ENCODE results near the gene ATG7. TPM values are rescaled to one million over a fixed set of nuclear protein-coding genes. Genes with fewer than 3 reads are reported as not detected.
A peak's percentile ranks its signal among the peaks of the same experiment; 100 is the strongest.
"Not testable (repeated sequence)": the region's sequence is repeated elsewhere in the genome, so short reads cannot be mapped to it uniquely, and the experiment has no call there.

Gene ATG7
- total RNA-seq, 4 donors from 2014 or later, result 49.4 to 145 (median 82.1) TPM

DNA sequence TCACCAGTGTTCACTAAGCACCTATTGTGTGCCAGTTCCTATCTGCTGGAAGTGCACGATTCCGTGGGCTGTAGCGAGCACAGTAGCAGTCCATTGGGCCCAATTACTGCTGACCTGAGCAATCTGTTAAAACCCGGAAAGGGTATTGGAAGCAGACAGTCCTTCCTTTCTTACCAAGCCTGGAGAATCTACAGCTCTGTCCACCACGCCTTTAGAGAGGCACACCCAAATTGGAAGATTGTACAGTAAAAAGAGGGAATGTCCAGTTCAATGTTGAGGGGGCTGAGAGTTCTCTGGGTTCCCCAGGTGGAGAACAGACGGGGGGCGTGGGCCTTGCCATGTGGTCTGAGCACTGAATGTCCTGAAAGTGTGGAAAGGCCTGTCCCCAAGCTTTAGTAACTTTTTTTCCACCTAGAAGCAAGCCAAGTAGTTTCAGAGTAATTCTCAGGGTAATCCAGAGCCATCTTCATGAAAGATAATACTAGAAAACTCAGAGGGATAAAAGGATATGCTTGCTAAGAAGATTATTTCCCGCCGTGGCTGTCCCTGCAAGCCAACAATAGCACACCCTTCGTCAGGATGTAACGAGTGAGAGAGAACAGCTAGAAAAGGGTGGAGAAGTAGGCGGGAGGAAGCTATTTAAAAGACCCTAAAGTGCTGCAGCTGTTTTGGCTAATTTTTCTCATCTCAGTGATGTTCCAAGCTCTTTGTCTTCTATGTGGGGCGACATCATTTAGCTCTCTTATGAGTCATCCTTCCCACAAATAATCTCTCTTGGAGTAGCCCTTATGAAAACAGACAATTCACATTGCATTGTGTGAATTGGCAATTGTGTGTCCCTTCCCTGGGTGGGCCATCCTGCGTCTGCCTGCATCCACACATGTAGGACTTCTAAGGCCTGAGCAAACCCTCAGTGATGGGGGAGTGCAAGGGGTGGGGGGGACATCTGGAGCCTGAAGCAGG is 181.0 kb downstream of the ATG7 start:
- TF ChIP-seq POLR2AphosphoS5 (IDR thresholded peaks at IDR 0.05) (no peak), EP300 (IDR thresholded peaks at IDR 0.05) (no peak), POLR2A (IDR thresholded peaks at IDR 0.05) (no peak)
- TF ChIP-seq, protein P1, sequence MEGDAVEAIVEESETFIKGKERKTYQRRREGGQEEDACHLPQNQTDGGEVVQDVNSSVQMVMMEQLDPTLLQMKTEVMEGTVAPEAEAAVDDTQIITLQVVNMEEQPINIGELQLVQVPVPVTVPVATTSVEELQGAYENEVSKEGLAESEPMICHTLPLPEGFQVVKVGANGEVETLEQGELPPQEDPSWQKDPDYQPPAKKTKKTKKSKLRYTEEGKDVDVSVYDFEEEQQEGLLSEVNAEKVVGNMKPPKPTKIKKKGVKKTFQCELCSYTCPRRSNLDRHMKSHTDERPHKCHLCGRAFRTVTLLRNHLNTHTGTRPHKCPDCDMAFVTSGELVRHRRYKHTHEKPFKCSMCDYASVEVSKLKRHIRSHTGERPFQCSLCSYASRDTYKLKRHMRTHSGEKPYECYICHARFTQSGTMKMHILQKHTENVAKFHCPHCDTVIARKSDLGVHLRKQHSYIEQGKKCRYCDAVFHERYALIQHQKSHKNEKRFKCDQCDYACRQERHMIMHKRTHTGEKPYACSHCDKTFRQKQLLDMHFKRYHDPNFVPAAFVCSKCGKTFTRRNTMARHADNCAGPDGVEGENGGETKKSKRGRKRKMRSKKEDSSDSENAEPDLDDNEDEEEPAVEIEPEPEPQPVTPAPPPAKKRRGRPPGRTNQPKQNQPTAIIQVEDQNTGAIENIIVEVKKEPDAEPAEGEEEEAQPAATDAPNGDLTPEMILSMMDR (IDR thresholded peaks at IDR 0.05), result no peak
- Histone ChIP-seq H3K4me3 (no peak overlapping the region), H3K27me3 (no peaks in the 10 kb centered on the region), H3K27ac (peak overlapping the region; percentile 65), H3K9me3 (no peaks in the 10 kb centered on the region), H3K4me1 (peaks cover 12% of the 10 kb centered on the region), H3K36me3 (no peaks in the 10 kb centered on the region)
- WGBS, result 59% methylated on average over 14 of the region's 14 CpGs
- DNase-seq (ENCODE audit: low spot score in 2 of 2), result no peak

- H3K36me3 ChIP-seq, result no peaks in the 10 kb centered on the region
- 90% methylated on average over 5 of the region's 5 CpGs for WGBS
- H3K9me3 ChIP-seq, result no peaks in the 10 kb centered on the region
- TF ChIP-seq, protein P1 (IDR thresholded peaks at IDR 0.05), result no peak
- TF ChIP-seq POLR2AphosphoS5 (IDR thresholded peaks at IDR 0.05) (no peak), POLR2A (IDR thresholded peaks at IDR 0.05) (no peak), EP300 (IDR thresholded peaks at IDR 0.05) (no peak)
- H3K4me3 ChIP-seq, result no peak overlapping the region
- no peak for DNase-seq (ENCODE audit: low spot score in 2 of 2)
- H3K4me1 ChIP-seq, result peaks cover 12% of the 10 kb centered on the region
- no peaks in the 10 kb centered on the region for H3K27me3 ChIP-seq
- no peak overlapping the region for H3K27ac ChIP-seq
These were observed 183.8 kb downstream of the ATG7 start for GRCh38 chr3:11455956-11456355.

DNA sequence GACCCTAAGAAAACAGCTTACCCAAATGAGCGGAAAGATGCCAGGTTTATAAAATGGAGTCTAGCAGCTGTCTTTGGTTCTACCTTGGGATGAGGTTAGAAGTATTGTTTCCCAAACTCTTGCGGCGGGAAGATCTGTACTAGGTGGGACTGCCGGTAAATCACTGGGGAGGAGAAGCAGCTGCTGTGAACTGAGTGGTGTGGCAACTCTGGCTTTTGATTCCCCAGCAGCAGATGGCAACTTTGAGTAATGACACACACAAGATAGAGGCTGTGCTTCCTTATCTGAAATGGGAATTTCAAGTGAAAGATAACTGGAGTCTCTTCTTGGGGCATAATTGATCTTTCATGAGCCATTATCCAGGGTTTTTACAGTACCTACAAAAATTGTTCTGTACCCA is 184.9 kb downstream of the ATG7 start:
- no peak overlapping the region for H3K4me3 ChIP-seq
- H3K27me3 ChIP-seq, result no peaks in the 10 kb centered on the region
- no peaks in the 10 kb centered on the region for H3K9me3 ChIP-seq
- no peak for DNase-seq (ENCODE audit: low spot score in 2 of 2)
- peaks cover 12% of the 10 kb centered on the region for H3K4me1 ChIP-seq
- TF ChIP-seq POLR2AphosphoS5 (IDR thresholded peaks at IDR 0.05) (no peak), EP300 (IDR thresholded peaks at IDR 0.05) (no peak), POLR2A (IDR thresholded peaks at IDR 0.05) (no peak)
- TF ChIP-seq, protein P1 (IDR thresholded peaks at IDR 0.05), result no peak
- H3K36me3 ChIP-seq, result no peaks in the 10 kb centered on the region
- H3K27ac ChIP-seq, result no peak overlapping the region
- 97% methylated on average over 4 of the region's 4 CpGs for WGBS

DNA sequence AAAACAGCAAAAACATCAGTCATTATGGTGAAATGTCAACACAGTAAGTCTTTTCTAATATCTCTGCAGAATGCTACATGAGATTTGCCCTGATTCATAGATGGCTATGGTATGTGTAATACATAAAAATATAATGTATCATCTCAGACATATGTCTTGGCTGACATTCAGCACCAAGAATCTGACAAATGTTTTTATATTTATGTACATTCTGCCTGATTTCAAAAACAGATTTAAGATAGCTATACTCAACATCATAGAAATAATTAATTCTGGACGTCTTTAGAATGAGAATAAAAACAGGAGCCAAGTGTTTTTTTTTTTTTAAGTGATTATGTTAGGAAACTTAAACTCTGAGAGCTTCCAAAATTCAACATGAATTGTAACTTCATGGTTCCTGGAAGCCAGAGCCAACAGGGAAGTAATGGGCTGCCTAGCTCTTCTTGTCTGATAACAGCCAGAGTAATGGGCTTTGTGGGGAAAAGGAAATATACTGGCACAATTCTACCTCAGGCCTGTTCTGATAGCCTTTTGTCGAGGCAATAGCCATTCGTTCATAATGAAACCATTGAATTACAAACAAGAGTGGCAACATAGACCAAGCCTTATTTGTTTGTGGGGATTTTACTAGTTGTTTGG is 187.1 kb downstream of the ATG7 start:
- H3K4me1 ChIP-seq, result peaks cover 2% of the 10 kb centered on the region
- H3K4me3 ChIP-seq, result no peak overlapping the region
- WGBS, result 68% methylated on average over 3 of the region's 3 CpGs
- H3K27me3 ChIP-seq, result no peaks in the 10 kb centered on the region
- no peak overlapping the region for H3K27ac ChIP-seq
- no peak for DNase-seq (ENCODE audit: low spot score in 2 of 2)
- TF ChIP-seq POLR2A (IDR thresholded peaks at IDR 0.05) (no peak), EP300 (IDR thresholded peaks at IDR 0.05) (no peak), POLR2AphosphoS5 (IDR thresholded peaks at IDR 0.05) (no peak)
- TF ChIP-seq, protein P1 (IDR thresholded peaks at IDR 0.05), result no peak
- no peaks in the 10 kb centered on the region for H3K9me3 ChIP-seq
- no peaks in the 10 kb centered on the region for H3K36me3 ChIP-seq

GRCh38 chr3:11461226-11461625 is 189.0 kb downstream of the ATG7 start:
- Histone ChIP-seq H3K27me3 (no peaks in the 10 kb centered on the region), H3K4me1 (peaks cover 22% of the 10 kb centered on the region), H3K9me3 (no peaks in the 10 kb centered on the region), H3K36me3 (no peaks in the 10 kb centered on the region), H3K27ac (no peak overlapping the region), H3K4me3 (no peak overlapping the region)
- TF ChIP-seq EP300 (IDR thresholded peaks at IDR 0.05), result no peak
- TF ChIP-seq, protein P1 (IDR thresholded peaks at IDR 0.05), result no peak
- TF ChIP-seq POLR2A (IDR thresholded peaks at IDR 0.05), result no peak
- TF ChIP-seq POLR2AphosphoS5 (IDR thresholded peaks at IDR 0.05), result no peak
- no peak for DNase-seq (ENCODE audit: low spot score in 2 of 2)
- WGBS, result 96% methylated on average over 3 of the region's 3 CpGs

GRCh38 chr3:11462673-11463072 is 190.5 kb downstream of the ATG7 start:
- WGBS, result 85% methylated on average over 4 of the region's 4 CpGs
- not testable (repeated sequence) for DNase-seq (ENCODE audit: low spot score in 2 of 2); H3K4me3 ChIP-seq; H3K9me3 ChIP-seq; H3K36me3 ChIP-seq; H3K27ac ChIP-seq; H3K27me3 ChIP-seq
- H3K4me1 ChIP-seq, result peaks cover 28% of the 10 kb centered on the region
